GM12892 (cell line): ENCODE results near the gene RAB6B.

Source experiments
- DNase-seq: peaks from one replicate; pipeline ENCODE4 v3.0.0; 2011; ENCODE audit not compliant: insufficient read length
- FAIRE-seq: peaks from 2 replicates; lab custom pipeline; 2011; peaks lifted over from hg19 to GRCh38; lab: Jason Lieb, UNC
- POLR2A ChIP-seq: IDR thresholded peaks from 2 replicates; pipeline ENCODE4 v1.6.1; 2011; ENCODE audit warnings: low read depth, low read length, control low read depth
- POLR2AphosphoS5 ChIP-seq: IDR thresholded peaks from 2 replicates; pipeline ENCODE4 v1.6.1; 2011; ENCODE audit warnings: low read depth, low read length, control low read depth
- TAF1 ChIP-seq: IDR thresholded peaks from 2 replicates; pipeline ENCODE4 v1.6.1; 2011; ENCODE audit warnings: low read depth, mild to moderate bottlenecking, control low read depth, low read length, borderline replicate concordance

The RAB6B gene

GRCh38 chr3:133775835-133776234 is 119.8 kb downstream of the RAB6B start:
- DNase-seq, result no peak
- TF ChIP-seq POLR2A, result no peak
- TF ChIP-seq POLR2AphosphoS5, result no peak
- no peak for TF ChIP-seq TAF1
- FAIRE-seq, result no peak

- TF ChIP-seq POLR2AphosphoS5, result no peak
- no peak for TF ChIP-seq POLR2A
- no peak for TF ChIP-seq TAF1
- DNase-seq (no peak), FAIRE-seq (no peak)
Observed at GRCh38 chr3:133775309-133775708, 120.4 kb downstream of the RAB6B start.
